Endometrium (tissue), 2 donors: Measurements from ENCODE around the gene CEP41.

Experiments
- FAIRE-seq: peaks from 2 replicates; lab custom pipeline; 2012; peaks lifted over from hg19 to GRCh38; lab: Jason Lieb, UNC
- donor health status: control.
- donor health status: control.

The CEP41 gene

GRCh38 chr7:130369110-130369711, 71.6 kb downstream of the CEP41 start:
- FAIRE-seq, result no peak

GRCh38 chr7:130367836-130368746, 72.7 kb downstream of the CEP41 start:
- FAIRE-seq, result no peak

- FAIRE-seq, result no peak
These were observed 73.6 kb downstream of the CEP41 start for GRCh38 chr7:130367088-130367755.

GRCh38 chr7:130366564-130366963, 74.3 kb downstream of the CEP41 start:
- FAIRE-seq, result no peak

- no peak for FAIRE-seq
These were observed 75.0 kb downstream of the CEP41 start for GRCh38 chr7:130365511-130366441.

- no peak for FAIRE-seq
These were observed 75.7 kb downstream of the CEP41 start for GRCh38 chr7:130365088-130365487.

- FAIRE-seq, result no peak
These were observed 76.4 kb downstream of the CEP41 start for GRCh38 chr7:130364451-130364850.

- FAIRE-seq, result no peak
These were observed 77.6 kb downstream of the CEP41 start for GRCh38 chr7:130363026-130363847.

- no peak for FAIRE-seq
These were observed 78.5 kb downstream of the CEP41 start for GRCh38 chr7:130362251-130362816.

- FAIRE-seq, result no peak
These were observed 79.1 kb downstream of the CEP41 start for GRCh38 chr7:130361681-130362080.

- no peak for FAIRE-seq
These were observed 80.3 kb downstream of the CEP41 start for GRCh38 chr7:130360518-130360917.

- no peak for FAIRE-seq
These were observed 81.4 kb downstream of the CEP41 start for GRCh38 chr7:130359276-130359857.

- FAIRE-seq, result no peak
These were observed 82.3 kb downstream of the CEP41 start for GRCh38 chr7:130358471-130358870.

GRCh38 chr7:130356876-130357611, 83.8 kb downstream of the CEP41 start:
- no peak for FAIRE-seq

- FAIRE-seq, result peak; percentile 29
These were observed 84.5 kb downstream of the CEP41 start for GRCh38 chr7:130356121-130356875.

- FAIRE-seq, result no peak
These were observed 87.6 kb downstream of the CEP41 start for GRCh38 chr7:130353196-130353595.

GRCh38 chr7:130352194-130353074, 88.4 kb downstream of the CEP41 start:
- no peak for FAIRE-seq

GRCh38 chr7:130351791-130352090, 89.1 kb downstream of the CEP41 start:
- FAIRE-seq, result no peak
